HG02610 (cell line): Measurements from ENCODE around the gene IQGAP2.
"Not testable (repeated sequence)": the region's sequence is repeated elsewhere in the genome, so short reads cannot be mapped to it uniquely, and the experiment has no call there.

Source experiments
- ATAC-seq: cut with Tn5 transposase; IDR thresholded peaks from one replicate; pipeline ENCODE4 v1.9.1; 2021; ENCODE audit warnings: mild to moderate bottlenecking, moderate library complexity; ENCODE audit not compliant: unreplicated experiment

Gene IQGAP2

DNA sequence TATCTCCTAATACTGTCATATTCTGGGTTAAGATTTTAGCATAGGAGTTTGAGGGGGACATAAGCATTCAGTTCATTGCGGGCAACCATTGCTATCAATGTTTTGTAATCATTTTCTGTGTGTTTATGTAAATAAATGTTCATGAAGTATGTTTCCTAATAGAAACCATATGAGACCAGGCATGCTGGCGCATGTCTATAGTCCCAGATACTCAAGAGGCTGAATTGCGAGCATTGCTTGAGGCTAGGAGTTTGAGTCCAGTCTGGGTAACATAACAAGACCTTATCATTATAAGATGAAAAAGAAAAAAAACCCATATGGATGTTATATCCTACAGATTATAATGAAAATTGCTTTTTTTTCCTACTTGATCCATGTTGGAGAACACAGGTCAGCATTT is 129.0 kb downstream of the IQGAP2 start:
- ATAC-seq, result no peak

DNA sequence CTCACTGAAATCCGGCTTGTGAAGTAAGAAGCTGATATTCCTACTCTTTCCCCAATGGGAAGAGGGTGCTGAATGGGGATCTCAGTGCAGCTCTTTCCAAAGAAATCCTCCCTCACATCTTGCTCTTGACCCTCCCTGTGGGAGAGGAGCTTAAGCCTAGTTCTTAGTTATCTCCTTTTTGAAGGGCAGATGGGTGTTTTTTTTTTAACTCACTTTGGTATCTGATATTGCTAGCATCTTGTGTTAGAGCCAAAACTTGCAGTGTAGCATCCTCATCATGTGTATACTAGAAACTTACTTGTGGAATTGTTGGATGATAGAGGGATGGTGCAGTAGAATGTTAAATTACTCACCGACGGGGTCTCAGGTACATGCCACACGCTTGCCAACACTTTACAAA is 129.9 kb downstream of the IQGAP2 start:
- ATAC-seq, result no peak

DNA sequence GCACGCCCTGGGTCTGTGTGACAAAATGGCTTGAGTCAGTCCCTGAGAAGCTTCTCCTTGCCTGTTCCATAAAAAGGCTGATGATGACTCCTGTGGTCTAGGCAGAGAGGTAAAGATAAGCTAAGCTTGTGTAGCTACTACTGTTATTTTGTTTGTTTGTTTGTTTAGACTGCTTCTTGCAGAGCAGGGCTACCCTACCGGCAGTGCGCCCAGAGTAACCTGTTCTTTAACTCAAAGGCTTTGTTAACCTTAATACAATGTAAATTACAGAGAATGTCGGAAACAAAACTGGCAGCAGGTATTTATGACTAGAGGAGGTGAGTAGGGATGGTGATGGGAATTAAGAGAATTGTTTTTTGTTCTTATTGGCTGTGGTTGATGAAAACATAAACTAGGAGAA is 132.5 kb downstream of the IQGAP2 start:
- ATAC-seq, result no peak

DNA sequence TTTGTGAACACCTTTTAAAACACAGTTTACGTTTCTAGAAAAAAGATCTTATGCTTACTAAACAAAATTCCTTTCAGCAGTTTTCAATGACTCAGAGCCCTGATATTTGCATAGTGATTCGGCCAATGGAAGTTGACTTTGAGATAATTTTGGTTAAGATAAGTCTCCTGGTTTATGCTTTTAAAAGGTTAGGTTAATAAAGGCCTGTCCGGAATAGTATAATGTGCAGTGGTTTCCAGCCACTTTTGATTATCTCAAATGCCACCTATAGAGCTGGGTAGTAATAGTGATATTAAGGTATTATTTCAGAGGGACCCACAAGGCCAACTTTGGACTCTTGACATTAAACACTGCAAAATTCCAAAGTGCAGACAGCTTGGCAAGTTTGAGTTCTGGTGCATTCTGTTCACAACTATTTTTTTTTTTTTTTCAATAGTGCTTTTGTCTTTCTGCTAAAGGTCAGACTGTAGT is 134.0 kb downstream of the IQGAP2 start:
- no peak for ATAC-seq

DNA sequence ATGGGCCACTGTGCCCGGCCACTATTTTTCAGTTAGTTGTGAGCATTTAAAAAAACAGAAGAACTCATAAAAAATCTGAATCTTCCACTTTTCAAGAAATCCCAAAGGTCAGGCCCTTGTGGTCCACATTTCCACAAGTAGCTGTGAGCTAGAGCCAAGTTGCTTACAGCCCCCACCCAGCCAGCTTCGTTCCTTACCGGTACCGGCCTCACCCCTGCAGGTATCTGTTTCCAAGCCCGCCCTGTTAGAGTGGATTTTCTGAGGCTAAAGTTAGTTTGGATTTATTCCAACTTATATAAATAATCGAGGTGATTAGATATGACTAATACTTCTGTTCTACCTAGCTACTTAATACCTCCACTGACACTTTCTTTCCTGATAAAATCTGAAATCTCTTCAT is 139.2 kb downstream of the IQGAP2 start:
- no peak for ATAC-seq

DNA sequence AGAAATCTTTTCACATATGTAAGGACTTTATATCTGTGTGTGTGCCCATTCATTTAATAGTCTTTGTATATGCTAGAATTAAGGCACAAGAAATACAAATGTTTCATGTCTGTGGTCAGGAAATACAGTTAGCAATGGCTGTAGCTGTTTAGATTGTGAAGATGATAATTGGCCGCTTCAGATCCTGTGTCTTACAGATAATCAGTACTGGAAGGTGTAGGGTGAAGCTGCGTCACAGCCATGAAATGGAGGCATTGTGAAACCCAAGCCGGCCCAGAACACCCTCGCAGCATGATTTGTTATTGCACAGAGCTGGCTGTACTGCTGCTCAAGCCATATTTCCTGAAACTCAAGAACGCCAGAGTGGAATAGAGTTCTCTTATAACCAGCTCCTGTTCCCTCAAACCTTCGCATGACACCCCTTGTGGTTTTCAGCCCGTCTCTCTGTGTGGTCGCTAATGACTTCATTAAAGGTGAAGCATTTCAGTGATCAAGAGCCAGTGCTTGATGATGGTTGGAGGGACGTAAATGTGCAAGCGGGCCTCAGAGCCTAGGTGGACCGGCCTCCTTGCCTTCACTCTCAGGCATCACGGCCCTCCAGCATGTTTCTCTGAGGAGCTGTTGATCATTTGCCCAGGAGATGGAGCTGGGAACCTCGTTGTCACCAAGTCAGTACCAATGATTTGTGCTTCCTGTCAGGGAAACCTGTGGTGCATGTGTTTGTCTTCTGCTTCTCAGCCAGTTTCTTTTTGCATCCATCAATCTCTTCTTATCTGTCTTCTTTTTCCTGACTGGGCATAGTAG is 140.0 kb downstream of the IQGAP2 start:
- no peak for ATAC-seq

DNA sequence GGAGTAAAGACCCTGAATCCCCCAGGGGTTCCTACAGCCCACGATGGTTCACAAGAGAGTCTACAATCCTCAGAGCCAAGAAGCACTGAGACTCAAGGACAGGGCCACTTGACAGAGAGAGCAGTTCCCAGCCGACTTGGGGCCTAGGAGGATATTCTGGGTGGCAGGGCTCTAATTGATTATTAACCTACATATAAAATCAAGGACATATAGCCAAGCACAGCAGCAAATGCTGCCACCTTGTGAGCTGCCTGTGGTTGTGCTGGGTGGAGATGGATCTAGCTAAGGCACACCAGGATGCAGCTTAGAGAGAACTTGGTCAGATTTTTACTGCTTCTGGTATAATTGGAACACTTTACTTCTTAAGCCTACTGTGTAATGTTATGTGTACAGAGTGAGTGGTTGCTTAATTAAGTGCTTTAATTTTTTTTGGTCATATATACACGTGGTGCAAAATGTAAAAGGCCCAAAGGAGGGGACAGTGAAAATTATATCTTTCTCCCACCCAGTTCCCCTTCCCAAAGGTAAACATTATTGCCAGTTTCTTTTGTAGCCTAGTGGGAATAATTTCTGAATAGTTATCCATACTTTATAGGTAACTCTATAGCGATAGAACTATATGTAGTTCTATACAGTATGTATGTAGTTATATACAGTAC is 141.3 kb downstream of the IQGAP2 start:
- peak; percentile 39 for ATAC-seq

- ATAC-seq, result no peak
Observed at GRCh38 chr5:76545184-76545583, 142.1 kb downstream of the IQGAP2 start.

DNA sequence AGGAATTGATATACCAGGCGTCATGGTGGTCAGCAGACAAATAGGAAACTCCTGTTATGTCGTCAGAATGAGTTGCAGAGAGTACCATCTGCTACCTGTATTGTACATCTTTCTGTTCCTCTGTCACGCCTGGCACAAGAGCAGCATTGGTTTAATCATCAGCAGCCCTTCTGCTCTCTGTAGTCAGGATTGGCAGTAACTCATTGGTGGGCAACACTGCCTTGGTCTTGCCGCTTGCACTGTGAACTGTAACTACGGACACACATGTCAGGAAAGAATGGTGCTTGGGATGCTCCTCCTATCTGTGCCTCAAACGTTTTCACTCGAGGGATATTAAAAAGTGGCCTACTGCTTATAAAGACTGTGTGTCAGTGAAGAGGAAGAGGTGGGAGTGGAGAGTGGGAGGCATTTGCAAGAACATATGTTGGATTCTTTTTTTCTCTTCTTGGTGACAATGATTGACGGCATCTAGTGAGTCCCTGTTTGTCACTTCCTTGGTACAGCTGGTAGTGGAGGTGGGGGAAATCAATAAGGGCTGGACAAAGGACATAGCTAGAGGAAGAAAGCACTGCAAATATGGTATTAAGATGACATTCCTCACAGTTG is 143.5 kb downstream of the IQGAP2 start:
- no peak for ATAC-seq

DNA sequence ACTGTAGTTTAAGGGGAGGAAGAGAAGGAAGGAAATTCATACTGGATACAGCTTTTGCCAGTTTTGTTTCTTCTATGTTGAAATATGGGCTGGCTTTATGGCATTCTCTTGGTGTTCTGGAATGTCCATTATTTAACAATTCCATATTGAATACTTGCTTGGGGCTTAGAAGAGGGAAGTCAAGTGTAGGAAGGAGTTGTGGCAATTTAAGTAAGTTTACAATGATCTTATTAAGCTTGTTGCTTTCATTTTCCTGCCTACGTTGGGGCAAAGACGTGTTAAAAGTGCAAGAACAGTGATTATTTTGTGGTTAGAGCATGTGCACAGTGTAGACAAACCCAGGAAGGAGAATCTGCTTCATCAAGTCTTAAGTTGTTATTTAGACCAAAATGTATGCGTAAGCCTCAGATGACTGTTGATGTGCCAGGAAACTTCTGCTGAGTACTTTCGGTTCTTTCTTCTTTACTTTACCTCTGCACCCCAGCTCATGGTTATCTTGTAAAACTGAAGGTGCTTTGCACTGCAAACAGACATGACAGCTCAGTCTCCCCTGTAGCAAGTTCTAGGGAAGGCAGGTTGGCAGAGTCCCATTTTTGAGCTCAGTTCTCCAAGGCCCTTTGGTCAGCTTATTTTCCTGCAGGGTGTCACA is 144.3 kb downstream of the IQGAP2 start:
- peak; percentile 78 for ATAC-seq

GRCh38 chr5:76547891-76548524 is 144.9 kb downstream of the IQGAP2 start:
- no peak for ATAC-seq

DNA sequence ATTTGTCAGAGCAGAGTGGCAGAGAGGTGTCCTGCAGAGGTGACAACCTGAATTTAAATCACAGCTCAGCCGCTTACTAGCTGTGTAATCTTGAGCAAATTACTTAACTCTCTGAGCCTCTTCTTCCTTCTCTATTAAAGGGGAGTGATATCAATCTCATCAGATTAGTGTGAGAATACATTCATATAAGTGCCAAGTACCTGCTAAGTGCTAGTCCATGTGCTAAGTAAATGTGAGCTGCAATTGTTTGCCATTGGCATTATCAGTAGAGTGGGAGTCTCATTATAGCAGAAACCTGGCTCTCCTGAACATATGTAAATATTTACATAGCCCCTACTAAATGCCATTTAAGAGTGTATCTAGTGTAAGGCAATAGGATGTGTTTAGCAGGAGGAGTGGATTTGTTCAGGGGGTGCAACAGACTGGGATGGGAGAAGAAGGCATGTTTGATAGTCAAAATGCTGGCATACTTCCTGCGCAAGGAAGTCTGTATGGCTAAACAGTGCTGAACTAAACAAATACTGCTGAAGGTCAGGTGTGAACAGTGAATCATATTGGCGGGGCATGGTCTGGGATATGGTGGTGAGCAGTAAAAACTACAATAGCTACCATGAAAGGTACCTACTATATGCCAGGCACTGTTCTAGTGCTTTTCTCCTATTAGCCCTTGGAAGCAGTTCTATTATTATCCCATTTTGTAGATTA is 145.6 kb downstream of the IQGAP2 start:
- ATAC-seq, result no peak

GRCh38 chr5:76550881-76551280 is 147.8 kb downstream of the IQGAP2 start:
- not testable (repeated sequence) for ATAC-seq

DNA sequence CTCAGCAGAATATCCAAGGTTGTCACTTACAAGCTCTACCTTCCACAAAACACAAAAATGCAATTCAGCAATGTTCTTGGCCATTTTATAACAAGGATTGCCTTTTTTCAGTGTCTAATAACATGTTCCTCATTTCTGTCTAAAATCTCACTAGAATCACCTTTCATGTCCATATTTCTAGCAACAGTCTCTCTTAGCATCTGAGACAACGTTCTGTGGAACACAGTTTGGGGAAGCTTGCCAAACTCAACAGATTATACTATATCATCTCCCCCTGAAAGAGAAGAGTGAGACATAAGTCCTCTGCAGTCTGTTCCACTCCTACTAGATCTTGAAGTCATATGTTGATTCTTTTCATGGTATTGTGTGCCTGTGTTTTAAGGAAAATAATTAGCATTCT is 149.5 kb downstream of the IQGAP2 start:
- ATAC-seq, result no peak

DNA sequence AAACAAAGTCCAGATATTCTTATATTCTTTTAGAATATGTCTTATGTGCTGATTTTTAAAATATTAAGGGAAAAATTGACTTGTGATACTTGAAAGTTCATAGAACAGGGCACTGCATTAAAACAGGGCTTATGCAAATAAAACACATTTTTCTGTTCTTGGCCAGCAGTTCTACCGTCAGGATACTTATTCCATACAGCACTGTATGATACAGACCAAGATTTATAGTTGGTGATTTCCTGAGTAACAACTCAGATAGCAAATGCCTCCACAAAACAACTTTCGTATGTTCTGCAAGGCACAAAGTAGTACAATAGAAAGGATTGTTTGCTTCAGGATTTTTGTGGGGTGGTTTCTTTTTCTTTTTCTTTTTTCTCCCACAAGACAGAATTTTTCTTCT is 150.2 kb downstream of the IQGAP2 start:
- no peak for ATAC-seq

DNA sequence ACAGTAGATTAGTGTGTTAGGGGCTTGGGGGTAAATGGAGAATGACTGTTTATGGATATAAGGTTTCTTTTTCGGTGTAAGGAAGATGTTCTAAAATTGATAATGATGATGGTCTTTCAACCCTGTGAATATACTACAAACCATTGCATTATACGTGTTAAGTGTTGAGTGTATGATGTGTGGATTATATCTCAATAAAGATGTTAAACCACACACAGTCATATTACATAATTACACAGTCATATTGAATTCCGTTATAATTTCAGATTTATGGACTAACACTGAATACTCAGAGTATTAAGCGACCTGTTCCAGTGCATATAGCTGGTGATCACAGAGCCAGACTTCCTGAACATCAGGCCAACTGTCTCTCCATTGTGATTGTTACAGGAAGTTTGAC is 152.0 kb downstream of the IQGAP2 start:
- ATAC-seq, result no peak

DNA sequence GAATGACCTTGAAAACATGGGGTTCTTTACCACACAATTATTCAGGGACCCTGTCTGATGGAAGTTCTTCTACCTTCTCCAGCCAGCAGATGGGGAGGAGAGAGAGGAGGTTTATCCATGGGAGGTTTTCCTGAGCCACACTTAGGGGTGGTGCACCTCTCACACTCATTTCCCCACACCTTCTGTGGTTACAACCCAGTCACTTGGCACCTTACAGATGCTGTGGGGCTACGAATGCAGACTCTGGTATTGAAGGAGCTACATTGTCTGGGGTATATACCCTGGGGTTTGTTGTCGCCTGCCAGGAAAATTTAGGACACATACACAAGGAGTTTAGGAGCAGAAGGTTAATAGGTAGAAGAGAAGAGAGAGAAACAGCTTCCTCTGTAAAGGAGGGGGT is 152.6 kb downstream of the IQGAP2 start:
- no peak for ATAC-seq

GRCh38 chr5:76556511-76557221 is 153.6 kb downstream of the IQGAP2 start:
- ATAC-seq, result peak; percentile 88

GRCh38 chr5:76560952-76561891 is 158.1 kb downstream of the IQGAP2 start:
- no peak for ATAC-seq
